GM12873 (cell line): ENCODE results near the gene UBR4.

ENCODE experiments used
- TF ChIP-seq, protein P1 (sequence below): IDR thresholded peaks from 2 replicates; pipeline ENCODE4 v1.5.1; 2012; ENCODE audit warnings: low read depth, mild to moderate bottlenecking, moderate library complexity, low read length, control low read depth; ENCODE audit not compliant: insufficient read depth; ENCODE audit errors: missing control alignments

UBR4 gene

DNA sequence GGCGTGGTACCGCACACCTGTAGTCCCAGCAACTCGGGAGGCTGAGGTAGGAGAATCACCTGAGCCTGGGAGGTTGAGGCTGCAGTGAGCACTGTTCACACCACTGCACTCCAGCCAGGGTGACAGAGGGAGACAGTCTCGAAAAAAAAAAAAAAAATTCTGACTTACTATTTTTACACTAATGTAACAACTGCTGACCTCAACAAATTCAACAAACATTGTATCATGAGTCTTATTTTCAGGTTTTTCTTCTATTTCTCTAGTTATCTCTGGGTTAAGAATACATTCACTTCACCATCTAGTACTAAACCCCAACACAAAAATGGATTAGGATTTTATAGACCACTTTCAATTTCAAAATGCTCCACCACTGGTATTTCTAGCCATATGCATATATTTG is 72.9 kb downstream of the UBR4 start:
- TF ChIP-seq, protein P1, sequence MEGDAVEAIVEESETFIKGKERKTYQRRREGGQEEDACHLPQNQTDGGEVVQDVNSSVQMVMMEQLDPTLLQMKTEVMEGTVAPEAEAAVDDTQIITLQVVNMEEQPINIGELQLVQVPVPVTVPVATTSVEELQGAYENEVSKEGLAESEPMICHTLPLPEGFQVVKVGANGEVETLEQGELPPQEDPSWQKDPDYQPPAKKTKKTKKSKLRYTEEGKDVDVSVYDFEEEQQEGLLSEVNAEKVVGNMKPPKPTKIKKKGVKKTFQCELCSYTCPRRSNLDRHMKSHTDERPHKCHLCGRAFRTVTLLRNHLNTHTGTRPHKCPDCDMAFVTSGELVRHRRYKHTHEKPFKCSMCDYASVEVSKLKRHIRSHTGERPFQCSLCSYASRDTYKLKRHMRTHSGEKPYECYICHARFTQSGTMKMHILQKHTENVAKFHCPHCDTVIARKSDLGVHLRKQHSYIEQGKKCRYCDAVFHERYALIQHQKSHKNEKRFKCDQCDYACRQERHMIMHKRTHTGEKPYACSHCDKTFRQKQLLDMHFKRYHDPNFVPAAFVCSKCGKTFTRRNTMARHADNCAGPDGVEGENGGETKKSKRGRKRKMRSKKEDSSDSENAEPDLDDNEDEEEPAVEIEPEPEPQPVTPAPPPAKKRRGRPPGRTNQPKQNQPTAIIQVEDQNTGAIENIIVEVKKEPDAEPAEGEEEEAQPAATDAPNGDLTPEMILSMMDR, result no peak

DNA sequence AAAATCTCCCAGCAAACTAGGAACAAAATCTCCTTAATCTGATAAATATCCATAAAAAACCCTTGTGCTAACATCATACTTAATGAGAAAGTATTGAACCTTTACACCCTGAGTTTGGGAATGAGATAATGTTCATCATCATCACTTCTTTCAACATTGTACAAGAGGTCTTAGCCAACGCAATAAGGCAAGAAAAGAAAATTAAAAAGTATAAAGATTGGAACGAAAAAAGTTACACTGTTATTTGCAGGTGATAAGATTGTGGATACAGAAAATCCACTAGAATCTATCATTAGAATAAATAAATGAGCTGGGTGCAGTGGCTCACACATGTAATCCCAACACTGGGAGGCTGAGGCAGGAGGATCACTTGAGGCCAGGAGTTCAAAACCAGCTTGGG is 76.7 kb downstream of the UBR4 start:
- TF ChIP-seq, protein P1, result no peak

DNA sequence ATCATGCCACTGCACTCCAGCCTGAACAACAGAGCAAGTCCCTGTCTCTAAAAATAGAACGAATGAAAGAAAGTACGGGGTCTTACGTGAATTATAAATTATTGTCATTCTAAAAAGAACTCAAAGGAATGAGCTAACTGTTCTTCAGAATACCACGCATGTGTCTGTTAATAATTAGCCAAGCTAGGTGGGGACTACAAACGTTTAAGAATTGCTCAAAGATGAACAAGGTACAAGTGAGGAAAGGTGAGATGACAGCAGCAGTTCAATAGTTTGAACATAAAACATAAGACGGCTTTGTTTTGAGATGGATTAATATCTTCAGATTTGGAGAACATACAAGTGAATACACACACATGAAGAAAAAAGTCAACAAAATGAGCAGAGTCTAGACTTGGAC is 79.6 kb downstream of the UBR4 start:
- TF ChIP-seq, protein P1, result no peak

DNA sequence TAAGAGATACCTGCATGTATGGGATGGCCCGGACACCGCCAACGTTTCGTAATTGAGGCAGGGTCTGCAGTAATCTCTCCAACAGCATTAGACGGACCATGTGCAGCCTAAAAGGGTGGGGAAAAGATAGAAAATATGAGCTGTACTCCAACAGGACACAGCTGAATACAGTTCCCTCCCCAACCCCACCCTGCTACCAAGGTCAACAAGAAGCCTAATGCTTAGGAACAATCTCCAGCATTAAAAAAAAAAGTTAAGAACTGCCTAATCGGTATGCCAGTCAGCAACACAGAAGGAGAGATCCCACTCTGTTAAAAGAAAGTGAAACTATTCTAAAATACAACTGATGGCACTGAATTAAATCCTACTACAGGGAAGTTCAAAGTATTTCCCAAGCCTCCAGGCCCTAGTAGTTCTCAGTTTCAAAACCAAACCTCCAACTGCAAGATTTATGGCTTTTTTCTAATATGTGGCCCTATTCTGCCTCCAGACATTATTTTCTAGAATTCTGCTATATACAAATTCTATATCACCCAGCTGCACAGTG is 81.0 kb downstream of the UBR4 start:
- TF ChIP-seq, protein P1, result no peak

DNA sequence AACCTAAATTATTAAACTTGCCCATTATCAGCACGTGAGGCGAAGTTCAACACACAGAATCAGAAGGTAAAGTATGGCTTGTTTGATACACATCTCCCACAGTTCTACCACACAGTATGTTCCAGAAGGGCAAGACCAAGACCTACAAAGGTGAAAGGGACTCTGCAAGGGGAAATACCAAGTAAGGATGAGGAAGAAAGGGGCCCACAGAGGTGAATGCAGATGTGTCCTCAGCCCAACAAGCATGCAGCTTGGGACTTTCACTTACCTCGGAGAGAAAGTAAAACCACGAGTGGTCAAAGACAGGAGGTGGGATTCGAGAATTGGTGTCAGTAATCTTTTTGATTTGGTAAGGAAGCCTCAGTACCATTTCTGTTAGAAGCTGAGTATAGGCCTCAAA is 85.8 kb downstream of the UBR4 start:
- TF ChIP-seq, protein P1, result no peak

DNA sequence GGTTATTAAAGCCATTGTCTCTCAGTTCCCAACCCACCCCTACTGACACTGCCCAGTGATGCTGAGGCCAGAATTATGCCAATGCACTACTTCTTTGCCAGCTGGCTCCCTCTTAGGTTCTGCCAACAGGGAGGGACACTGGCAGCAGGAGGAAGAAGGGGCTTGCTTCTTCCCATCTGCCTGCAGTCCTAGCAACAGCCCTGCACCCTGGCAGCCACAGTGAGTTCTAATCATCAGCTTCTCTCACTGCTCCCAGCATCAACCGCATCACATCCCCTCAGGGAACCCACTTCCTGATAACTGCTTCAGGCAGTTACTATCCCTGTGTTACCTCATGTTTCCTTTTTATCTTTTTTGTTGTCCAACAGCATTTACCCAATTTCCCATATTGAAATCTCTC is 86.2 kb downstream of the UBR4 start:
- TF ChIP-seq, protein P1, result no peak

DNA sequence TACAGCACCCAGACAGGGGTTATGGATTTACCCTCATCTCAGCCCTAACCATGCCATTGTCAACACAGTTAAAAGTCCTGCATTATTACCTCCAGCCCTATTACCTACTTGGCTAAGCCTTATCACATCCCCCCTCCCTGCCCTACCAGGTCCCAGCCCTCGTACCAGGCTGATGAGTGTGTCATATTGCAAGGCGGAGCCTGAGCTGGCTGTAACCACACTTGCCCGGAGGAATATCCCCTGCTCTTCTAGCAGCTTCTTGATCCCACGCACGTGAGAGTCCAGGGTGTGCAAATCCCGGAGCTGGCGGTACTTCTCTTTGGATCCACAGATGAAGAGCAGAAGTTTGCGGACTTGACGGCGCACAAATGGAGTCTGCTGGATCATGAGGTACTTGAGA is 87.4 kb downstream of the UBR4 start:
- TF ChIP-seq, protein P1, result no peak
